A549 (cell line): ENCODE results near the gene SLC26A3. TPM values are rescaled to one million over a fixed set of nuclear protein-coding genes. Genes with fewer than 3 reads are reported as not detected.
A peak's percentile ranks its signal among the peaks of the same experiment; 100 is the strongest.

Source experiments
- ATAC-seq, 2 experiments: fragments of 200-7000 bp in 1 of 2; fragments of >200 bp in 1 of 2; cut with Nextera tagmentation in 1 of 2; cut with Tn5 transposase in 1 of 2; 3 replicates each; pipeline versions ENCODE4 v1.8.0 to v1.9.1; 2018 to 2020; ENCODE audit warnings: mild to moderate bottlenecking in 1 of 2, moderate library complexity in 1 of 2
- CTCF ChIA-PET: fragments of 300-600 bp; sonication (Branson Sonifier 250); formaldehyde crosslinking; extraction: SDS; loops from one replicate; lab custom pipeline; 2021; ENCODE audit warnings: antibody characterized with exemption, inconsistent platforms; lab: Yijun Ruan, JAX
- POLR2A ChIA-PET: fragments of 350-600 bp; formaldehyde crosslinking; extraction: SDS; loops from one replicate; lab custom pipeline; 2021; ENCODE audit warnings: antibody characterized with exemption, inconsistent platforms; lab: Yijun Ruan, JAX
- DNase-seq, 2 experiments: peaks; one replicate each; pipeline versions ENCODE4 v3.0.0 to v3.0.0-alpha.2; 2011 to 2016; ENCODE audit warnings: low read depth in 1 of 2, low spot score in 1 of 2
- FAIRE-seq: peaks from 2 replicates; lab custom pipeline; 2011; peaks lifted over from hg19 to GRCh38; lab: Jason Lieb, UNC
- H3K27ac ChIP-seq, 2 experiments: fragments of >200 bp; sonication (Bioruptor Twin); formaldehyde crosslinking; 3 replicates each; pipeline ENCODE4 v1.5.1; 2016 to 2017
- H3K4me1 ChIP-seq: fragments of >200 bp; sonication (Bioruptor Twin); formaldehyde crosslinking; 3 replicates; pipeline ENCODE4 v1.6.1; 2016
- H3K4me2 ChIP-seq: fragments of >200 bp; sonication (Bioruptor Twin); formaldehyde crosslinking; 3 replicates; pipeline ENCODE4 v1.6.1; 2016
- H3K4me3 ChIP-seq: fragments of >200 bp; sonication (Bioruptor Twin); formaldehyde crosslinking; 3 replicates; pipeline ENCODE4 v1.5.1; 2016
- H3K9me3 ChIP-seq: fragments of >200 bp; sonication (Bioruptor Twin); formaldehyde crosslinking; 3 replicates; pipeline ENCODE4 v1.6.1; 2016
- BCL3 ChIP-seq: fragments of >200 bp; sonication (Bioruptor Twin); formaldehyde crosslinking; IDR thresholded peaks from 3 replicates; pipeline ENCODE4 v1.6.1; 2016
- BHLHE40 ChIP-seq: IDR thresholded peaks from 2 replicates; pipeline ENCODE4 v1.6.1; 2012; ENCODE audit warnings: low read depth, low read length, inconsistent platforms
- CBX8 ChIP-seq: fragments of 200-600 bp; sonication (generic); IDR thresholded peaks from 2 replicates; pipeline ENCODE4 v1.6.1; 2016
- CEBPB ChIP-seq, 2 experiments: fragments of >200 bp in 1 of 2; sonication (Bioruptor Twin) in 1 of 2; formaldehyde crosslinking in 1 of 2; IDR thresholded peaks; 2 replicates each; pipeline ENCODE4 v1.6.1; 2012 to 2016
- CTCF ChIP-seq: fragments of >200 bp; sonication (Bioruptor Twin); formaldehyde crosslinking; IDR thresholded peaks from 3 replicates; pipeline ENCODE4 v1.5.1; 2016
- E2F6 ChIP-seq: IDR thresholded peaks from 2 replicates; pipeline ENCODE4 v1.6.1; 2012; ENCODE audit warnings: low read depth, borderline replicate concordance
- EHF ChIP-seq: fragments of 250-450 bp; sonication (Bioruptor Pico); IDR thresholded peaks from 2 replicates; pipeline ENCODE4 v1.5.0; 2020; ENCODE audit warnings: mild to moderate bottlenecking
- FOSL2 ChIP-seq, 2 experiments: fragments of 450-650 bp in 1 of 2; fragments of >200 bp in 1 of 2; sonication (Bioruptor Twin) in 1 of 2; formaldehyde crosslinking; IDR thresholded peaks; 2 replicates each; pipeline versions ENCODE4 v1.5.0 to v1.6.1; 2016 to 2020; ENCODE audit warnings: mild to moderate bottlenecking in 1 of 2, moderate library complexity in 1 of 2
- FOXS1 ChIP-seq: fragments of 250-450 bp; sonication (Bioruptor Pico); IDR thresholded peaks from 2 replicates; pipeline ENCODE4 v1.5.0; 2020; ENCODE audit warnings: mild to moderate bottlenecking, moderate library complexity
- HEYL ChIP-seq: fragments of 250-450 bp; sonication (Bioruptor Pico); IDR thresholded peaks from 2 replicates; pipeline ENCODE4 v1.8.0; 2021; ENCODE audit warnings: mild to moderate bottlenecking, moderate library complexity
- MAFK ChIP-seq: fragments of 450-650 bp; IDR thresholded peaks from 2 replicates; pipeline ENCODE4 v1.6.1; 2014; ENCODE audit not compliant: partially characterized antibody
- NFE2L2 ChIP-seq: fragments of 150-350 bp; conservative IDR thresholded peaks from 2 replicates; pipeline ENCODE4 v1.6.1; 2014; ENCODE audit warnings: low read length
- PBX3 ChIP-seq: IDR thresholded peaks from 2 replicates; pipeline ENCODE4 v1.6.1; 2012
- PHF8 ChIP-seq: fragments of 200-600 bp; sonication (generic); IDR thresholded peaks from 2 replicates; pipeline ENCODE4 v1.6.1; 2016; ENCODE audit warnings: low read depth, mild to moderate bottlenecking, antibody characterized with exemption, moderate library complexity, borderline replicate concordance
- POLR2A ChIP-seq: IDR thresholded peaks from 2 replicates; pipeline ENCODE4 v1.6.1; 2012; ENCODE audit warnings: mild to moderate bottlenecking, low read length
- POLR2AphosphoS2 ChIP-seq: conservative IDR thresholded peaks from 2 replicates; pipeline ENCODE4 v1.6.1; 2012; ENCODE audit warnings: low read length, improper control_type of control experiment, inconsistent platforms
- RCOR1 ChIP-seq: fragments of 150-350 bp; IDR thresholded peaks from 2 replicates; pipeline ENCODE4 v1.6.1; 2014; ENCODE audit warnings: antibody characterized with exemption, low read length, low read depth
- RNF2 ChIP-seq: fragments of 200-600 bp; sonication (generic); IDR thresholded peaks from 2 replicates; pipeline ENCODE4 v1.6.1; 2016; ENCODE audit warnings: low read depth, mild to moderate bottlenecking, antibody characterized with exemption, moderate library complexity, borderline replicate concordance
- SMC3 ChIP-seq: fragments of >200 bp; sonication (Bioruptor Twin); formaldehyde crosslinking; IDR thresholded peaks from 3 replicates; pipeline ENCODE4 v1.6.1; 2018; ENCODE audit warnings: inconsistent platforms
- TP53 ChIP-seq: fragments of 250-450 bp; sonication (Bioruptor Pico); IDR thresholded peaks from 2 replicates; pipeline ENCODE4 v1.5.0; 2021; ENCODE audit warnings: mild to moderate bottlenecking, moderate library complexity
- USF2 ChIP-seq: fragments of 450-650 bp; IDR thresholded peaks from 2 replicates; pipeline ENCODE4 v1.6.1; 2014; ENCODE audit warnings: antibody characterized with exemption
- WGBS: methylation state at CpG from one replicate; pipeline ENCODE4 v1.1.6; 2017; ENCODE audit errors: missing lambda C conversion rate; 5-methylcytosine and 5-hydroxymethylcytosine counted together
- polyA plus RNA-seq, 4 experiments: library from polyadenylated mRNA; depleted of rRNA in 3 of 4; stranded (reverse); fragments of >200 nt; fragmentation: RNase III in 1 of 4; extraction: RNeasy Plus Mini Kit Qiagen cat#74134 plus additional on column Dnase treatment in 1 of 4; gene quantifications; 2 replicates in 3 of 4; 3 replicates in 1 of 4; pipeline ENCODE4 v1.2.3, GENCODE V29; 2011 to 2017

Gene SLC26A3
- polyA plus RNA-seq, 2 of the 4 experiments (the other 2 are of a cell fraction) = not detected

- no peaks in the 10 kb centered on the region for H3K9me3 ChIP-seq
- TF ChIP-seq TP53 = no peak
- no peak for TF ChIP-seq E2F6
- no peak for TF ChIP-seq SMC3
- TF ChIP-seq POLR2A = no peak
- TF ChIP-seq USF2 = no peak
- no peak for TF ChIP-seq EHF (CRISPR knock-in tag)
- TF ChIP-seq, all 56 proteins: peak for 0
- no peaks in the 10 kb centered on the region for H3K4me1 ChIP-seq
- no peak for DNase-seq
- FAIRE-seq = no peak
- 80% methylated on average over 16 of the region's 16 CpGs for WGBS
- no peak overlapping the region for H3K27ac ChIP-seq
- H3K4me3 ChIP-seq = no peak overlapping the region
- H3K4me2 ChIP-seq = no peak overlapping the region
- ATAC-seq = no peak
- ChIA-PET POLR2A (no interaction called here), CTCF (no interaction called here)
These were observed 40.2 kb upstream of the SLC26A3 start for GRCh38 chr7:107843184-107843583.

- FAIRE-seq = no peak
- CTCF ChIA-PET = no interaction called here
These were observed 39.2 kb upstream of the SLC26A3 start for GRCh38 chr7:107842213-107842612.

GRCh38 chr7:107838816-107839565 is 36.0 kb upstream of the SLC26A3 start:
- POLR2A ChIA-PET = no interaction called here
- CTCF ChIA-PET = interaction anchor here (1.3 kb wide), 1 partner anchor 36 kb away, joined by 4 read pairs; no protein-coding TSS in a partner anchor
- FAIRE-seq (no peak), DNase-seq (no peak), ATAC-seq (no peak)
- TF ChIP-seq FOXS1 (CRISPR knock-in tag) (no peak), BCL3 (no peak), HEYL (CRISPR knock-in tag) (no peak), E2F6 (no peak), NFE2L2 (no peak), FOSL2 (IDR thresholded peaks at IDR 0.05) (no peak), FOSL2 (CRISPR knock-in tag; IDR thresholded peaks at IDR 0.05) (no peak), CEBPB (IDR thresholded peaks at IDR 0.05) (no peak), POLR2AphosphoS2 (no peak), CBX8 (no peak), RNF2 (no peak), PHF8 (no peak), PBX3 (no peak), SMC3 (no peak), BHLHE40 (no peak)
- Histone ChIP-seq H3K27ac (no peak overlapping the region), H3K4me1 (peaks cover 10% of the 10 kb centered on the region), H3K9me3 (no peaks in the 10 kb centered on the region), H3K4me3 (no peak overlapping the region), H3K4me2 (no peak overlapping the region)
- WGBS = 45% methylated on average over 5 of the region's 5 CpGs

More at GRCh38 chr7:107842213-107842612, 39.2 kb upstream of the SLC26A3 start:
- no peak for TF ChIP-seq CTCF
- peak; percentile 41 for TF ChIP-seq MAFK
- no peak for TF ChIP-seq RCOR1
- TF ChIP-seq, all 56 proteins: peak for 1
- no peaks in the 10 kb centered on the region for H3K4me1 ChIP-seq
- POLR2A ChIA-PET = no interaction called here
- H3K9me3 ChIP-seq = no peaks in the 10 kb centered on the region
- 73% methylated on average over 3 of the region's 3 CpGs for WGBS
- H3K4me3 ChIP-seq = no peak overlapping the region
- no peak for DNase-seq
- no peak overlapping the region for H3K27ac ChIP-seq
- no peak overlapping the region for H3K4me2 ChIP-seq
- no peak for ATAC-seq
